Hippocampal formation (tissue), 2 donors: Measurements from ENCODE around the gene ARHGEF10L.
"Not testable (repeated sequence)": the region's sequence is repeated elsewhere in the genome, so short reads cannot be mapped to it uniquely, and the experiment has no call there.

ENCODE experiments used
- DNase-seq, 2 donors: peaks; one replicate each; lab custom pipeline; 2025; lab: John Stamatoyannopoulos, UW

Gene ARHGEF10L

GRCh38 chr1:17539477-17540254, at the start of gene ARHGEF10L:
TSS of gene ARHGEF10L (plus strand) at chr1:17539698. CDS start at chr1:17580596, 40,898 bp downstream.
- DNase-seq, result no peak

GRCh38 chr1:17489768-17490417, 49.6 kb upstream of the ARHGEF10L start:
- not testable (repeated sequence) for DNase-seq

- DNase-seq, result not testable (repeated sequence)
Measured at GRCh38 chr1:17490667-17491066, 48.8 kb upstream of the ARHGEF10L start.

GRCh38 chr1:17494114-17494729, 45.3 kb upstream of the ARHGEF10L start:
- peak in 1 of 2 donors; percentile 14 for DNase-seq

- DNase-seq, result no peak
Measured at GRCh38 chr1:17496419-17496818, 43.1 kb upstream of the ARHGEF10L start.

- DNase-seq, result no peak
Measured at GRCh38 chr1:17498214-17498613, 41.3 kb upstream of the ARHGEF10L start.

- DNase-seq, result peak; percentile 68 to 72
Measured at GRCh38 chr1:17502326-17502778, 37.1 kb upstream of the ARHGEF10L start.

- DNase-seq, result no peak
Measured at GRCh38 chr1:17503146-17503545, 36.4 kb upstream of the ARHGEF10L start.

- DNase-seq, result not testable (repeated sequence)
Measured at GRCh38 chr1:17507200-17507599, 32.3 kb upstream of the ARHGEF10L start.

- DNase-seq, result no peak
Measured at GRCh38 chr1:17507915-17508314, 31.6 kb upstream of the ARHGEF10L start.

- no peak for DNase-seq
Measured at GRCh38 chr1:17509363-17509762, 30.1 kb upstream of the ARHGEF10L start.

GRCh38 chr1:17510138-17510537, 29.4 kb upstream of the ARHGEF10L start:
- DNase-seq, result no peak

- no peak for DNase-seq
Measured at GRCh38 chr1:17511188-17511587, 28.3 kb upstream of the ARHGEF10L start.

GRCh38 chr1:17513131-17513530, 26.4 kb upstream of the ARHGEF10L start:
- no peak for DNase-seq

GRCh38 chr1:17514776-17515175, 24.7 kb upstream of the ARHGEF10L start:
- no peak for DNase-seq

GRCh38 chr1:17515902-17516301, 23.6 kb upstream of the ARHGEF10L start:
- no peak for DNase-seq

- no peak for DNase-seq
Measured at GRCh38 chr1:17516303-17517214, 22.9 kb upstream of the ARHGEF10L start.

- no peak for DNase-seq
Measured at GRCh38 chr1:17520041-17520440, 19.5 kb upstream of the ARHGEF10L start.

- no peak for DNase-seq
Measured at GRCh38 chr1:17520473-17521319, 18.8 kb upstream of the ARHGEF10L start.

GRCh38 chr1:17521946-17522612, 17.4 kb upstream of the ARHGEF10L start:
- DNase-seq, result no peak
